Measurements from ENCODE around the gene PRR19.

The PRR19 gene

GRCh38 chr19:42284066-42284501, 17.8 kb upstream of the PRR19 start:
- ATAC-seq: no peak
- TF ChIP-seq ZNF565 (CRISPR knock-in tag; conservative IDR thresholded peaks at IDR 0.05; ENCODE audit: low read depth): no peak
- TF ChIP-seq, protein P1, sequence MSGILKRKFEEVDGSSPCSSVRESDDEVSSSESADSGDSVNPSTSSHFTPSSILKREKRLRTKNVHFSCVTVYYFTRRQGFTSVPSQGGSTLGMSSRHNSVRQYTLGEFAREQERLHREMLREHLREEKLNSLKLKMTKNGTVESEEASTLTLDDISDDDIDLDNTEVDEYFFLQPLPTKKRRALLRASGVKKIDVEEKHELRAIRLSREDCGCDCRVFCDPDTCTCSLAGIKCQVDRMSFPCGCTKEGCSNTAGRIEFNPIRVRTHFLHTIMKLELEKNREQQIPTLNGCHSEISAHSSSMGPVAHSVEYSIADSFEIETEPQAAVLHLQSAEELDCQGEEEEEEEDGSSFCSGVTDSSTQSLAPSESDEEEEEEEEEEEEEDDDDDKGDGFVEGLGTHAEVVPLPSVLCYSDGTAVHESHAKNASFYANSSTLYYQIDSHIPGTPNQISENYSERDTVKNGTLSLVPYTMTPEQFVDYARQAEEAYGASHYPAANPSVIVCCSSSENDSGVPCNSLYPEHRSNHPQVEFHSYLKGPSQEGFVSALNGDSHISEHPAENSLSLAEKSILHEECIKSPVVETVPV (CRISPR knock-in tag; IDR thresholded peaks at IDR 0.05): no peak

- no peak for TF ChIP-seq BACH2 (CRISPR knock-in tag; IDR thresholded peaks at IDR 0.05; ENCODE audit: borderline replicate concordance)
- TF ChIP-seq ZFP3 (CRISPR knock-in tag; IDR thresholded peaks at IDR 0.05): no peak
- TF ChIP-seq TOX (CRISPR knock-in tag; IDR thresholded peaks at IDR 0.05; ENCODE audit: borderline replicate concordance): no peak
- TF ChIP-seq ZFP30 (CRISPR knock-in tag; IDR thresholded peaks at IDR 0.05): no peak
- TF ChIP-seq RARB (CRISPR knock-in tag; IDR thresholded peaks at IDR 0.05): no peak
- no peak for TF ChIP-seq ESRRG (CRISPR knock-in tag; IDR thresholded peaks at IDR 0.05)
- TF ChIP-seq ISL1 (CRISPR knock-in tag; IDR thresholded peaks at IDR 0.05): no peak
- TF ChIP-seq CSDC2 (CRISPR knock-in tag; IDR thresholded peaks at IDR 0.05): no peak
- TF ChIP-seq PPARA (CRISPR knock-in tag; IDR thresholded peaks at IDR 0.05; ENCODE audit: borderline replicate concordance): no peak
- TF ChIP-seq, protein P1 (CRISPR knock-in tag; IDR thresholded peaks at IDR 0.05): no peak
- TF ChIP-seq ZNF8 (CRISPR knock-in tag; IDR thresholded peaks at IDR 0.05): no peak
- TF ChIP-seq GLIS3 (CRISPR knock-in tag; IDR thresholded peaks at IDR 0.05): no peak
- TF ChIP-seq SNAI2 (CRISPR knock-in tag; IDR thresholded peaks at IDR 0.05): no peak
- no peak for TF ChIP-seq ZNF70 (CRISPR knock-in tag; IDR thresholded peaks at IDR 0.05)
- ATAC-seq: no peak
Measured at GRCh38 chr19:42284591-42285341, 17.2 kb upstream of the PRR19 start.

- TF ChIP-seq TSHZ2 (CRISPR knock-in tag; IDR thresholded peaks at IDR 0.05): no peak
- ATAC-seq: no peak
Measured at GRCh38 chr19:42285541-42285941, 16.4 kb upstream of the PRR19 start.

DNA sequence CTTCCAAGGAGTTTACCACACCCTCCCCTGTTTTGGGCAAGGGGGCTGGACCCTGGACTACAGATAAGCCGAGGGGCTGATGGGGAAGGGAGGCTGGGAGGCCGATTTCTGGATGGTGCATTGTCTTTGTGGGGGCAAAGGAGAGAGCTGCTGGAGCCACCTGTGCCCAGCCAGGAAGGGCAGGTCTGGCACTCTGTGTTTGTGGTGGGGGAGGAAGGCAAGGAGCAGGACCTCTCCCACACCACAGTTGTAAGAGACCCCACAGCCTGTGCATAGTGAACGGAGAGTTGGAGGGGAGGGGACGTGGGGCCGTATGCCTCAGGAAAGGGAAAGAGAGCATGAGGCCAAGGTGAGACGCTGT, 16.0 kb upstream of the PRR19 start:
- ATAC-seq: no peak
- TF ChIP-seq RARB (CRISPR knock-in tag; IDR thresholded peaks at IDR 0.05) (no peak), ESRRG (CRISPR knock-in tag; IDR thresholded peaks at IDR 0.05) (no peak)

DNA sequence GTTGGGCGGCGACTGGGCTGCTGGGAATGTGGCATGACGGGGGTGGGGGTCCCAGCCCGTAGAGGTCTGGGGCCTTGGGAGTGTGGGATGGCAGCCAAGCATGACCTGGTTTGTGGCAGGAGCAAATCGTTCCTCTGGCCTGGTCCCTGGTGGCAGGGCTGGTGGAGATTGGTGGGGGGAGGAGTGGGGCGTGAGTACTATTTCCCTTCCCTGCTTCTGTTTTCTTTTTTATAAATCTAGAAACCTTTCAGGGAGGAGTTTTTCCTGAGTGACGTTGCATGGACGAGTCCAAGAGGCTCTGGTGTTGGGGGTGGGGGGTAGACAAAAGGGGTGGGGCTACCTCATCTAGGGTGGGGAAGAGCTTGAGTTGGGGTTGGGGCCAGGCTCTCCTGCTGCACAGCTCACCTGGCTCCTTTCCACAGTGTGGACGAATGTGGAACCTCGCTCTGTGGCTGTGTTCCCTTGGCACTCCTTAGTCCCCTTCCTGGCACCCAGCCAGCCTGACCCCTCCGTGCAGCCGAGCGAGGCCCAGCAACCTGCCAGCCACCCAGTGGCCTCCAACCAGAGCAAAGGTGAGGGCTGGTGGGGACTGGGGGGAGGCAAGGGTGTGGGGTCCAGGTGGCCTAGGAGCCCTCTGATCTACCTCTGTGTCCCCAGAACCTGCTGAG, 15.4 kb upstream of the PRR19 start:
- no peak for TF ChIP-seq RARB (CRISPR knock-in tag; IDR thresholded peaks at IDR 0.05)
- no peak for TF ChIP-seq BACH2 (CRISPR knock-in tag; IDR thresholded peaks at IDR 0.05; ENCODE audit: borderline replicate concordance)
- ATAC-seq: no peak

- ATAC-seq: no peak
- TF ChIP-seq SNAI2 (CRISPR knock-in tag; IDR thresholded peaks at IDR 0.05): no peak
- TF ChIP-seq ZFP30 (CRISPR knock-in tag; IDR thresholded peaks at IDR 0.05): no peak
- TF ChIP-seq ZNF565 (CRISPR knock-in tag; conservative IDR thresholded peaks at IDR 0.05; ENCODE audit: low read depth): no peak
- no peak for TF ChIP-seq ZNF70 (CRISPR knock-in tag; IDR thresholded peaks at IDR 0.05)
- TF ChIP-seq PATZ1 (CRISPR knock-in tag; IDR thresholded peaks at IDR 0.05; ENCODE audit: borderline replicate concordance): no peak
- TF ChIP-seq PPARA (CRISPR knock-in tag; IDR thresholded peaks at IDR 0.05; ENCODE audit: borderline replicate concordance): no peak
- TF ChIP-seq RARB (CRISPR knock-in tag; IDR thresholded peaks at IDR 0.05): no peak
- TF ChIP-seq, protein P2, sequence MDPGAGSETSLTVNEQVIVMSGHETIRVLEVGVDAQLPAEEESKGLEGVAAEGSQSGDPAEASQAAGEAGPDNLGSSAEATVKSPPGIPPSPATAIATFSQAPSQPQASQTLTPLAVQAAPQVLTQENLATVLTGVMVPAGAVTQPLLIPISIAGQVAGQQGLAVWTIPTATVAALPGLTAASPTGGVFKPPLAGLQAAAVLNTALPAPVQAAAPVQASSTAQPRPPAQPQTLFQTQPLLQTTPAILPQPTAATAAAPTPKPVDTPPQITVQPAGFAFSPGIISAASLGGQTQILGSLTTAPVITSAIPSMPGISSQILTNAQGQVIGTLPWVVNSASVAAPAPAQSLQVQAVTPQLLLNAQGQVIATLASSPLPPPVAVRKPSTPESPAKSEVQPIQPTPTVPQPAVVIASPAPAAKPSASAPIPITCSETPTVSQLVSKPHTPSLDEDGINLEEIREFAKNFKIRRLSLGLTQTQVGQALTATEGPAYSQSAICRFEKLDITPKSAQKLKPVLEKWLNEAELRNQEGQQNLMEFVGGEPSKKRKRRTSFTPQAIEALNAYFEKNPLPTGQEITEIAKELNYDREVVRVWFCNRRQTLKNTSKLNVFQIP (CRISPR knock-in tag; IDR thresholded peaks at IDR 0.05; ENCODE audit: borderline replicate concordance, low read depth): no peak
- TF ChIP-seq ZNF8 (CRISPR knock-in tag; IDR thresholded peaks at IDR 0.05): no peak
- no peak for TF ChIP-seq TCF4 (CRISPR knock-in tag; IDR thresholded peaks at IDR 0.05; ENCODE audit: borderline replicate concordance)
- no peak for TF ChIP-seq ESRRG (CRISPR knock-in tag; IDR thresholded peaks at IDR 0.05)
- no peak for TF ChIP-seq ISL1 (CRISPR knock-in tag; IDR thresholded peaks at IDR 0.05)
- TF ChIP-seq TOX (CRISPR knock-in tag; IDR thresholded peaks at IDR 0.05; ENCODE audit: borderline replicate concordance): no peak
- TF ChIP-seq ZFP3 (CRISPR knock-in tag; IDR thresholded peaks at IDR 0.05): no peak
- no peak for TF ChIP-seq BACH2 (CRISPR knock-in tag; IDR thresholded peaks at IDR 0.05; ENCODE audit: borderline replicate concordance)
Measured at GRCh38 chr19:42287017-42287826, 14.7 kb upstream of the PRR19 start.

All from SK-N-SH treated with all-trans-retinoic acid at 6 μM for 48 hours (cell line).